H1 (cell line): ENCODE data around the gene CEP192. TPM values are rescaled to one million over a fixed set of nuclear protein-coding genes. Genes with fewer than 3 reads are reported as not detected.

ENCODE experiments used
- CTCF ChIA-PET: fragments of 300-600 bp; sonication (Branson Sonifier 250); formaldehyde crosslinking; loops from one replicate; lab custom pipeline; 2021; ENCODE audit not compliant: partially characterized antibody; lab: Charles Lee
- POLR2A ChIA-PET: fragments of 300-600 bp; sonication (Branson Sonifier 250); formaldehyde crosslinking; loops from one replicate; lab custom pipeline; 2021; ENCODE audit warnings: inconsistent platforms; ENCODE audit not compliant: partially characterized antibody; lab: Charles Lee
- DNase-seq, 2 experiments: peaks; one replicate each; pipeline versions ENCODE4 v3.0.0 to v3.0.0-alpha.2; 2010 to 2022; ENCODE audit warnings: low spot score in 2 of 2, low read depth in 1 of 2, mixed read lengths in 1 of 2
- FAIRE-seq: peaks from 2 replicates; lab custom pipeline; 2011; peaks lifted over from hg19 to GRCh38; lab: Jason Lieb, UNC
- H2AFZ ChIP-seq: 2 replicates; pipeline ENCODE4 v1.8.1; 2012; ENCODE audit warnings: low read length, inconsistent platforms
- H2AK5ac ChIP-seq: 2 replicates; pipeline ENCODE4 v1.6.1; 2013; ENCODE audit warnings: low read depth, low read length
- H2BK120ac ChIP-seq: replicated peaks from 2 replicates; pipeline ENCODE3; 2013; ENCODE audit warnings: low read depth, low read length, inconsistent platforms
- H2BK12ac ChIP-seq: 2 replicates; pipeline ENCODE4 v1.6.1; 2013; ENCODE audit warnings: low read depth, low read length
- H2BK15ac ChIP-seq: 2 replicates; pipeline ENCODE4 v1.6.1; 2013; ENCODE audit warnings: low read length
- H2BK20ac ChIP-seq: 2 replicates; pipeline ENCODE4 v1.6.1; 2013; ENCODE audit warnings: low read length
- H2BK5ac ChIP-seq: 2 replicates; pipeline ENCODE4 v1.6.1; 2013; ENCODE audit warnings: low read depth, low read length
- H3K14ac ChIP-seq: 2 replicates; pipeline ENCODE4 v1.6.1; 2013; ENCODE audit warnings: inconsistent platforms; ENCODE audit not compliant: insufficient read length
- H3K18ac ChIP-seq: 2 replicates; pipeline ENCODE4 v1.6.1; 2013; ENCODE audit warnings: low read length; ENCODE audit errors: extremely low read depth
- H3K23ac ChIP-seq: 2 replicates; pipeline ENCODE4 v1.6.1; 2013; ENCODE audit warnings: inconsistent platforms; ENCODE audit not compliant: insufficient read length
- H3K23me2 ChIP-seq: 2 replicates; pipeline ENCODE4 v1.6.1; 2013; ENCODE audit warnings: low read depth, low read length
- H3K27ac ChIP-seq: 2 replicates; pipeline ENCODE4 v1.6.1; 2011; ENCODE audit warnings: low read depth, low read length, inconsistent platforms
- H3K27me3 ChIP-seq, 4 experiments: replicated peaks in 1 of 4; 1 replicate in 1 of 4; 2 replicates in 3 of 4; pipeline versions ENCODE4 v1.6.1 to v1.8.1; 2011 to 2013; ENCODE audit warnings: low read length in 3 of 4, mild to moderate bottlenecking in 3 of 4, inconsistent platforms in 2 of 4, mixed read lengths in 2 of 4, moderate library complexity in 1 of 4; ENCODE audit not compliant: control insufficient read depth in 3 of 4, insufficient read depth in 3 of 4; ENCODE audit errors: extremely low read depth in 1 of 4
- H3K36me3 ChIP-seq, 4 experiments: 2 replicates each; pipeline versions ENCODE4 v1.6.1 to v1.8.1; 2011 to 2013; ENCODE audit warnings: mild to moderate bottlenecking in 4 of 4, low read length in 3 of 4, moderate library complexity in 2 of 4, control low read depth in 1 of 4, inconsistent platforms in 1 of 4; ENCODE audit not compliant: insufficient read depth in 4 of 4, control insufficient read depth in 2 of 4
- H3K4ac ChIP-seq: replicated peaks from 2 replicates; pipeline ENCODE3; 2013; ENCODE audit warnings: low read length, low read depth, mixed read lengths, inconsistent platforms; ENCODE audit not compliant: insufficient read length
- H3K4me1 ChIP-seq, 4 experiments: replicated peaks in 1 of 4; 1 replicate in 1 of 4; 2 replicates in 3 of 4; pipeline versions ENCODE4 v1.6.1 to v1.8.1; 2011 to 2013; ENCODE audit warnings: low read length in 3 of 4, inconsistent platforms in 2 of 4, mixed read lengths in 1 of 4; ENCODE audit not compliant: insufficient read depth in 4 of 4, control insufficient read depth in 3 of 4
- H3K4me2 ChIP-seq, 2 experiments: 2 replicates each; pipeline versions ENCODE4 v1.6.1 to v1.8.1; 2011 to 2013; ENCODE audit warnings: low read depth in 2 of 2, low read length in 2 of 2, control low read depth in 1 of 2, inconsistent platforms in 1 of 2, mild to moderate bottlenecking in 1 of 2; ENCODE audit not compliant: insufficient read depth in 1 of 2
- H3K4me3 ChIP-seq, 4 experiments: fragments of 200-600, 300-600 bp in 1 of 4; sonication (generic), shearing (Covaris generic), sonication (Bioruptor Twin) in 1 of 4; 2 replicates each; pipeline versions ENCODE4 v1.5.1 to v1.8.1; 2011 to 2016; ENCODE audit warnings: low read length in 4 of 4, low read depth in 3 of 4, control low read depth in 2 of 4, inconsistent platforms in 2 of 4, mild to moderate bottlenecking in 2 of 4, mixed read lengths in 1 of 4, moderate library complexity in 1 of 4; ENCODE audit not compliant: insufficient read depth in 2 of 4; ENCODE audit errors: extremely low read depth in 1 of 4
- H3K56ac ChIP-seq: replicated peaks from 2 replicates; pipeline ENCODE3; 2013; ENCODE audit warnings: low read depth, mild to moderate bottlenecking, mixed read lengths, low read length, inconsistent platforms; ENCODE audit not compliant: insufficient read length
- H3K79me1 ChIP-seq: 2 replicates; pipeline ENCODE4 v1.6.1; 2013; ENCODE audit warnings: low read depth, low read length, control low read depth
- H3K79me2 ChIP-seq, 2 experiments: 2 replicates each; pipeline versions ENCODE4 v1.6.1 to v1.8.1; 2012 to 2013; ENCODE audit warnings: low read length in 2 of 2, mild to moderate bottlenecking in 2 of 2, inconsistent platforms in 1 of 2; ENCODE audit not compliant: insufficient read depth in 2 of 2, control insufficient read depth in 1 of 2
- H3K9ac ChIP-seq, 4 experiments: replicated peaks in 1 of 4; 1 replicate in 1 of 4; 2 replicates in 3 of 4; pipeline versions ENCODE4 v1.6.1 to v1.8.1; 2011 to 2013; ENCODE audit warnings: low read depth in 3 of 4, low read length in 3 of 4, control low read depth in 2 of 4, mild to moderate bottlenecking in 2 of 4, moderate library complexity in 2 of 4, inconsistent platforms in 1 of 4; ENCODE audit errors: extremely low read depth in 1 of 4
- H3K9me3 ChIP-seq, 2 experiments: 2 replicates each; pipeline versions ENCODE4 v1.6.1 to v1.8.1; 2012 to 2013; ENCODE audit warnings: mild to moderate bottlenecking in 2 of 2, moderate library complexity in 2 of 2, control low read depth in 1 of 2, inconsistent platforms in 1 of 2, low read depth in 1 of 2, low read length in 1 of 2, mixed read lengths in 1 of 2; ENCODE audit not compliant: insufficient read depth in 2 of 2
- H4K20me1 ChIP-seq, 2 experiments: replicated peaks in 1 of 2; 2 replicates each; pipeline versions ENCODE3 to v1.8.1; 2011 to 2013; ENCODE audit warnings: inconsistent platforms in 2 of 2, low read length in 2 of 2, mild to moderate bottlenecking in 1 of 2; ENCODE audit not compliant: insufficient read depth in 2 of 2, control insufficient read depth in 1 of 2
- H4K5ac ChIP-seq: 2 replicates; pipeline ENCODE4 v1.6.1; 2013; ENCODE audit warnings: low read length, low read depth, mixed read lengths, inconsistent platforms; ENCODE audit not compliant: insufficient read length
- H4K8ac ChIP-seq: 2 replicates; pipeline ENCODE4 v1.8.0; 2013; ENCODE audit warnings: mild to moderate bottlenecking, moderate library complexity, low read length, inconsistent platforms; ENCODE audit not compliant: insufficient read depth; ENCODE audit errors: extremely low read depth
- H4K91ac ChIP-seq: replicated peaks from 2 replicates; pipeline ENCODE3; 2013; ENCODE audit warnings: low read length, mixed read lengths, inconsistent platforms; ENCODE audit not compliant: insufficient read length
- CEBPB ChIP-seq: IDR thresholded peaks from 2 replicates; pipeline ENCODE4 v1.6.1; 2012; ENCODE audit warnings: low read depth, low read length
- CHD1 ChIP-seq: IDR thresholded peaks from 2 replicates; pipeline ENCODE4 v1.6.1; 2012; ENCODE audit warnings: low read depth, low read length, improper control_type of control experiment
- CHD2 ChIP-seq: IDR thresholded peaks from 2 replicates; pipeline ENCODE4 v1.6.1; 2012; ENCODE audit warnings: low read length, improper control_type of control experiment
- GABPA ChIP-seq: IDR thresholded peaks from 2 replicates; pipeline ENCODE4 v1.6.1; 2011; ENCODE audit warnings: mild to moderate bottlenecking, low read length, moderate library complexity, borderline replicate concordance; ENCODE audit not compliant: insufficient read depth
- HDAC6 ChIP-seq: IDR thresholded peaks from one replicate; pipeline ENCODE4 v1.7.1; 2012; ENCODE audit warnings: low read depth, mild to moderate bottlenecking, inconsistent platforms, low read length, moderate library complexity
- JUND ChIP-seq: IDR thresholded peaks from 2 replicates; pipeline ENCODE4 v1.6.1; 2011; ENCODE audit warnings: mild to moderate bottlenecking, improper control_type of control experiment, low read length
- MAX ChIP-seq: IDR thresholded peaks from 2 replicates; pipeline ENCODE4 v1.6.1; 2012; ENCODE audit warnings: inconsistent platforms
- NRF1 ChIP-seq: IDR thresholded peaks from 2 replicates; pipeline ENCODE4 v1.6.1; 2011; ENCODE audit warnings: mild to moderate bottlenecking, low read depth, low read length, improper control_type of control experiment
- RBBP5 ChIP-seq: IDR thresholded peaks from 2 replicates; pipeline ENCODE4 v1.7.1; 2012; ENCODE audit warnings: low read depth, mild to moderate bottlenecking, inconsistent platforms, low read length, moderate library complexity, borderline replicate concordance
- RXRA ChIP-seq: IDR thresholded peaks from 2 replicates; pipeline ENCODE4 v1.6.1; 2011; ENCODE audit warnings: low read depth, mild to moderate bottlenecking, low read length, moderate library complexity; ENCODE audit not compliant: insufficient read depth
- TBP ChIP-seq: IDR thresholded peaks from 2 replicates; pipeline ENCODE4 v1.6.1; 2011; ENCODE audit warnings: low read depth, low read length, improper control_type of control experiment
- YY1 ChIP-seq: IDR thresholded peaks from 2 replicates; pipeline ENCODE4 v1.6.1; 2011; ENCODE audit warnings: low read depth, mild to moderate bottlenecking, low read length
- WGBS, 2 experiments: shearing (Covaris generic) in 1 of 2; methylation state at CpG; one replicate each; pipeline versions ENCODE4 v1.1.6 to v1.1.7; 2013 to 2015; ENCODE audit warnings: low lambda C conversion rate in 2 of 2, mixed read lengths in 2 of 2, inconsistent platforms in 1 of 2, low coverage in 1 of 2, missing lambda C conversion rate in 1 of 2; ENCODE audit not compliant: insufficient replicate concordance in 2 of 2, insufficient coverage in 1 of 2, insufficient read length in 1 of 2; ENCODE audit errors: extremely low coverage in 1 of 2, missing lambda C conversion rate in 1 of 2; 5-methylcytosine and 5-hydroxymethylcytosine counted together
- polyA plus RNA-seq, 7 experiments: library from polyadenylated mRNA; depleted of rRNA in 3 of 7; stranded (reverse) in 5 of 7; unstranded in 2 of 7; fragments of >200 nt in 5 of 7; fragments of 200-250 nt in 2 of 7; gene quantifications; 1 replicate in 5 of 7; 2 replicates in 1 of 7; 4 replicates in 1 of 7; pipeline versions ENCODE4 v1.2.1 to v1.2.3, GENCODE V29; 2011 to 2013; ENCODE audit warnings: missing spikeins in 2 of 7, mixed read lengths in 2 of 7
- total RNA-seq: library from RNA; stranded (reverse); fragmentation: NEBNext Ultra II Directional; extraction: Animal tissue kit (Norgen Biotek cat#: 25700); gene quantifications from 2 replicates; pipeline ENCODE4 v1.2.1, GENCODE V29; 2021

CEP192 gene
- total and polyA plus RNA-seq, 2 of the 8 experiments (the other 6 are each of a cell fraction or from before 2014, with no cell fraction given): 13.4 to 23.1 TPM

GRCh38 chr18:13099113-13099512 is 108.0 kb downstream of the CEP192 start:
- H3K4ac ChIP-seq: no peak overlapping the region
- WGBS, 2 experiments: 100% methylated on average over 3 of the region's 10 CpGs; no CpG with 5 or more reads in 1 of the 2 experiments
- no peak overlapping the region for H3K4me2 ChIP-seq

More at GRCh38 chr18:13099113-13099512, 108.0 kb downstream of the CEP192 start:
- Histone ChIP-seq H4K91ac (no peak overlapping the region), H2BK15ac (no peak overlapping the region), H2AK5ac (no peak overlapping the region), H3K79me2 (no peaks in the 10 kb centered on the region), H3K4me1 (no peaks in the 10 kb centered on the region), H3K23me2 (no peaks in the 10 kb centered on the region), H4K20me1 (peaks cover 0 to 2% of the 10 kb centered on the region in 2 experiments), H3K36me3 (peaks cover 22 to 44% (median 41%) of the 10 kb centered on the region in 4 experiments), H3K18ac (no peak overlapping the region), H2BK120ac (no peak overlapping the region), H2AFZ (no peak overlapping the region), H3K79me1 (no peaks in the 10 kb centered on the region; the same call in 1 of the 2 replicates), H3K56ac (no peak overlapping the region), H3K23ac (no peak overlapping the region), H4K5ac (no peak overlapping the region), H3K14ac (no peak overlapping the region), H4K8ac (no peak overlapping the region), H2BK20ac (no peak overlapping the region), H3K27ac (no peak overlapping the region), H3K9me3 (peaks cover 2 to 10% of the 10 kb centered on the region in 2 experiments; a peak in 1 of 4 replicates), H2BK5ac (no peak overlapping the region), H3K4me3 (no peak overlapping the region), H3K27me3 (no peaks in the 10 kb centered on the region), H2BK12ac (no peak overlapping the region), H3K9ac (no peak overlapping the region)
- ChIA-PET CTCF (no interaction called here), POLR2A (no interaction called here)
- FAIRE-seq (no peak), DNase-seq (no peak)
- no peak for TF ChIP-seq NRF1
- no peak for TF ChIP-seq YY1
- TF ChIP-seq RBBP5: no peak
- no peak for TF ChIP-seq CHD1
- no peak for TF ChIP-seq GABPA
- TF ChIP-seq CHD2: no peak
- no peak for TF ChIP-seq JUND
- TF ChIP-seq MAX: no peak
- TF ChIP-seq HDAC6: no peak
- no peak for TF ChIP-seq TBP
- TF ChIP-seq RXRA: no peak
- no peak for TF ChIP-seq CEBPB
